K562 (cell line): ENCODE data around the gene BTN3A1.

Source experiments
- CREB1 ChIP-seq, 2 experiments: sonication (generic) in 1 of 2; formaldehyde crosslinking in 1 of 2; IDR thresholded peaks; 2 replicates each; pipeline versions ENCODE4 v1.6.1 to v1.8.0; 2012 to 2022; ENCODE audit warnings: inconsistent platforms in 1 of 2, mild to moderate bottlenecking in 1 of 2, missing genetic modification reagents in 1 of 2, moderate library complexity in 1 of 2
- CREB5 ChIP-seq: fragments of 250-450 bp; sonication (Bioruptor Pico); IDR thresholded peaks from 2 replicates; pipeline ENCODE4 v1.5.0; 2020; ENCODE audit warnings: mild to moderate bottlenecking
- ETV6 ChIP-seq, 3 experiments: fragments of 150-350 bp in 1 of 3; sonication (generic) in 1 of 3; formaldehyde crosslinking in 1 of 3; IDR thresholded peaks; 2 replicates each; pipeline versions ENCODE4 v1.6.1 to v1.8.0; 2014 to 2022; ENCODE audit warnings: borderline replicate concordance in 2 of 3, low read depth in 2 of 3, antibody characterized with exemption in 1 of 3, low read length in 1 of 3, mild to moderate bottlenecking in 1 of 3, missing genetic modification reagents in 1 of 3
- FOXA3 ChIP-seq, 2 experiments: fragments of 450-650 bp in 1 of 2; sonication (generic) in 1 of 2; formaldehyde crosslinking; IDR thresholded peaks in 1 of 2; conservative IDR thresholded peaks in 1 of 2; 2 replicates each; pipeline versions ENCODE4 v1.4.0 to v1.8.0; 2020 to 2022; ENCODE audit warnings: mild to moderate bottlenecking in 2 of 2, missing genetic modification reagents in 1 of 2
- IRF2 ChIP-seq: sonication (generic); formaldehyde crosslinking; IDR thresholded peaks from 2 replicates; pipeline ENCODE4 v1.8.1; 2022; ENCODE audit warnings: mild to moderate bottlenecking, missing genetic modification reagents
- JUND ChIP-seq, 2 experiments: IDR thresholded peaks; 2 replicates in 1 of 2; 3 replicates in 1 of 2; pipeline ENCODE4 v1.6.1; 2011; ENCODE audit warnings: borderline replicate concordance in 2 of 2, low read depth in 2 of 2, low read length in 2 of 2, improper control_type of control experiment in 1 of 2, missing biosample characterization in 1 of 2, missing genetic modification characterization in 1 of 2, missing genetic modification reagents in 1 of 2
- RCOR1 ChIP-seq, 2 experiments: IDR thresholded peaks; 2 replicates each; pipeline ENCODE4 v1.6.1; 2012; ENCODE audit warnings: low read depth in 2 of 2, low read length in 2 of 2, borderline replicate concordance in 1 of 2, improper control_type of control experiment in 1 of 2
- SRSF9 ChIP-seq: fragments of 200-400 bp; formaldehyde crosslinking; IDR thresholded peaks from 2 replicates; pipeline ENCODE4 v1.6.1; 2017; ENCODE audit warnings: low read depth, low read length, borderline replicate concordance
- ZNF263 ChIP-seq: sonication (generic); formaldehyde crosslinking; IDR thresholded peaks from 2 replicates; pipeline ENCODE4 v1.8.0; 2022; ENCODE audit warnings: mild to moderate bottlenecking, missing genetic modification reagents, borderline replicate concordance
- ZNF445 ChIP-seq: fragments of 250-450 bp; sonication (Bioruptor Pico); IDR thresholded peaks from 2 replicates; pipeline ENCODE4 v1.4.0; 2020; ENCODE audit warnings: low read depth, mild to moderate bottlenecking, moderate library complexity
- TF ChIP-seq, protein P1 (sequence below): fragments of 250-450 bp; sonication (Bioruptor Pico); IDR thresholded peaks from 2 replicates; pipeline ENCODE4 v1.5.0; 2020; ENCODE audit warnings: mild to moderate bottlenecking, borderline replicate concordance
- TF ChIP-seq, protein P2 (sequence below), 3 experiments: IDR thresholded peaks in 2 of 3; conservative IDR thresholded peaks in 1 of 3; 2 replicates each; pipeline ENCODE4 v1.5.1; 2011 to 2012; ENCODE audit warnings: low read length in 3 of 3, mild to moderate bottlenecking in 3 of 3, control low read depth in 2 of 3, improper control_type of control experiment in 1 of 3, inconsistent platforms in 1 of 3, low read depth in 1 of 3, mixed read lengths in 1 of 3, moderate library complexity in 1 of 3; ENCODE audit not compliant: insufficient read depth in 2 of 3

GRCh38 chr6:26394289-26394688, 7.8 kb upstream of the BTN3A1 start:
- no peak for TF ChIP-seq ZNF445
- TF ChIP-seq CREB1 (IDR thresholded peaks at IDR 0.05), result no peak
- TF ChIP-seq CREB1 (CRISPR knock-in tag; IDR thresholded peaks at IDR 0.05), result no peak
- TF ChIP-seq IRF2 (CRISPR knock-in tag), result no peak
- TF ChIP-seq JUND (IDR thresholded peaks at IDR 0.05; ENCODE audit: borderline replicate concordance, low read depth, low read length), result no peak
- TF ChIP-seq JUND (tag; IDR thresholded peaks at IDR 0.05; ENCODE audit: borderline replicate concordance, low read depth, low read length), result no peak
- no peak for TF ChIP-seq ETV6 (IDR thresholded peaks at IDR 0.05; ENCODE audit: borderline replicate concordance in 1 of 2, low read depth in 2 of 2, low read length in 1 of 2)
- TF ChIP-seq ETV6 (CRISPR knock-in tag; IDR thresholded peaks at IDR 0.05; ENCODE audit: borderline replicate concordance), result no peak
- TF ChIP-seq, protein P1, sequence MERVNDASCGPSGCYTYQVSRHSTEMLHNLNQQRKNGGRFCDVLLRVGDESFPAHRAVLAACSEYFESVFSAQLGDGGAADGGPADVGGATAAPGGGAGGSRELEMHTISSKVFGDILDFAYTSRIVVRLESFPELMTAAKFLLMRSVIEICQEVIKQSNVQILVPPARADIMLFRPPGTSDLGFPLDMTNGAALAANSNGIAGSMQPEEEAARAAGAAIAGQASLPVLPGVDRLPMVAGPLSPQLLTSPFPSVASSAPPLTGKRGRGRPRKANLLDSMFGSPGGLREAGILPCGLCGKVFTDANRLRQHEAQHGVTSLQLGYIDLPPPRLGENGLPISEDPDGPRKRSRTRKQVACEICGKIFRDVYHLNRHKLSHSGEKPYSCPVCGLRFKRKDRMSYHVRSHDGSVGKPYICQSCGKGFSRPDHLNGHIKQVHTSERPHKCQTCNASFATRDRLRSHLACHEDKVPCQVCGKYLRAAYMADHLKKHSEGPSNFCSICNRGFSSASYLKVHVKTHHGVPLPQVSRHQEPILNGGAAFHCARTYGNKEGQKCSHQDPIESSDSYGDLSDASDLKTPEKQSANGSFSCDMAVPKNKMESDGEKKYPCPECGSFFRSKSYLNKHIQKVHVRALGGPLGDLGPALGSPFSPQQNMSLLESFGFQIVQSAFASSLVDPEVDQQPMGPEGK (CRISPR knock-in tag), result no peak
- TF ChIP-seq ZNF263, result no peak
- no peak for TF ChIP-seq RCOR1 (IDR thresholded peaks at IDR 0.05; ENCODE audit: borderline replicate concordance in 1 of 2, low read depth in 2 of 2, low read length in 2 of 2)
- no peak for TF ChIP-seq FOXA3 (CRISPR knock-in tag; conservative IDR thresholded peaks at IDR 0.05 in 1 of 2, IDR thresholded peaks at IDR 0.05 in 1 of 2)
- TF ChIP-seq SRSF9, result no peak
- no peak for TF ChIP-seq CREB5 (CRISPR knock-in tag)
- TF ChIP-seq, protein P2, sequence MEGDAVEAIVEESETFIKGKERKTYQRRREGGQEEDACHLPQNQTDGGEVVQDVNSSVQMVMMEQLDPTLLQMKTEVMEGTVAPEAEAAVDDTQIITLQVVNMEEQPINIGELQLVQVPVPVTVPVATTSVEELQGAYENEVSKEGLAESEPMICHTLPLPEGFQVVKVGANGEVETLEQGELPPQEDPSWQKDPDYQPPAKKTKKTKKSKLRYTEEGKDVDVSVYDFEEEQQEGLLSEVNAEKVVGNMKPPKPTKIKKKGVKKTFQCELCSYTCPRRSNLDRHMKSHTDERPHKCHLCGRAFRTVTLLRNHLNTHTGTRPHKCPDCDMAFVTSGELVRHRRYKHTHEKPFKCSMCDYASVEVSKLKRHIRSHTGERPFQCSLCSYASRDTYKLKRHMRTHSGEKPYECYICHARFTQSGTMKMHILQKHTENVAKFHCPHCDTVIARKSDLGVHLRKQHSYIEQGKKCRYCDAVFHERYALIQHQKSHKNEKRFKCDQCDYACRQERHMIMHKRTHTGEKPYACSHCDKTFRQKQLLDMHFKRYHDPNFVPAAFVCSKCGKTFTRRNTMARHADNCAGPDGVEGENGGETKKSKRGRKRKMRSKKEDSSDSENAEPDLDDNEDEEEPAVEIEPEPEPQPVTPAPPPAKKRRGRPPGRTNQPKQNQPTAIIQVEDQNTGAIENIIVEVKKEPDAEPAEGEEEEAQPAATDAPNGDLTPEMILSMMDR (IDR thresholded peaks at IDR 0.05 in 2 of 3, conservative IDR thresholded peaks at IDR 0.05 in 1 of 3; ENCODE audit: insufficient read depth in 2 of 3, low read depth in 1 of 3, low read length in 3 of 3), result no peak
